Activated naive CD4-positive, alpha-beta T cell treated with anti-CD3 and anti-CD28 coated beads for 36 hours (primary cell): ENCODE measurements around the gene MEIS1. TPM values are rescaled to one million over a fixed set of nuclear protein-coding genes. Genes with fewer than 3 reads are reported as not detected.

Source experiments
- CTCF ChIA-PET: fragments of 350-600 bp; sonication (Branson Sonifier 250); formaldehyde crosslinking; loops from one replicate; lab custom pipeline; 2021; ENCODE audit warnings: antibody characterized with exemption; lab: Charles Lee
- DNase-seq: peaks from one replicate; pipeline ENCODE4 v3.0.0-alpha.2; 2020
- H3K27ac Mint-ChIP-seq: one replicate; pipeline ENCODE4 v1.8.0; 2021; ENCODE audit warnings: mild to moderate bottlenecking, mixed read lengths
- H3K27me3 Mint-ChIP-seq: one replicate; pipeline ENCODE4 v1.8.0; 2021; ENCODE audit warnings: low read depth, mixed read lengths
- H3K36me3 Mint-ChIP-seq: one replicate; pipeline ENCODE4 v1.8.0; 2021; ENCODE audit warnings: low read depth, mixed read lengths
- H3K4me1 Mint-ChIP-seq: one replicate; pipeline ENCODE4 v1.8.0; 2021; ENCODE audit warnings: low read depth, mixed read lengths
- H3K4me3 Mint-ChIP-seq: one replicate; pipeline ENCODE4 v1.8.0; 2021; ENCODE audit warnings: mild to moderate bottlenecking, moderate library complexity, mixed read lengths
- H3K9me3 Mint-ChIP-seq: one replicate; pipeline ENCODE4 v1.8.0; 2021; ENCODE audit warnings: mixed read lengths
- intact Hi-C: fragments of 100-400 bp; cut with micrococcal nuclease; formaldehyde crosslinking; loops from one replicate; pipeline ENCODE4 v1.15.1; 2023
- total RNA-seq, 2 experiments: library from RNA; stranded (reverse); gene quantifications; one replicate each; pipeline ENCODE4 v1.2.3, GENCODE V29; 2021

Gene MEIS1
- total RNA-seq, 2 experiments from 2014 or later: not detected

- H3K27me3 Mint-ChIP-seq: peaks cover 60% of the 10 kb centered on the region
- CTCF ChIA-PET: no interaction called here
- intact Hi-C loops: no loop called here
Observed at GRCh38 chr2:66441581-66442320, 6.8 kb downstream of the MEIS1 start.

DNA sequence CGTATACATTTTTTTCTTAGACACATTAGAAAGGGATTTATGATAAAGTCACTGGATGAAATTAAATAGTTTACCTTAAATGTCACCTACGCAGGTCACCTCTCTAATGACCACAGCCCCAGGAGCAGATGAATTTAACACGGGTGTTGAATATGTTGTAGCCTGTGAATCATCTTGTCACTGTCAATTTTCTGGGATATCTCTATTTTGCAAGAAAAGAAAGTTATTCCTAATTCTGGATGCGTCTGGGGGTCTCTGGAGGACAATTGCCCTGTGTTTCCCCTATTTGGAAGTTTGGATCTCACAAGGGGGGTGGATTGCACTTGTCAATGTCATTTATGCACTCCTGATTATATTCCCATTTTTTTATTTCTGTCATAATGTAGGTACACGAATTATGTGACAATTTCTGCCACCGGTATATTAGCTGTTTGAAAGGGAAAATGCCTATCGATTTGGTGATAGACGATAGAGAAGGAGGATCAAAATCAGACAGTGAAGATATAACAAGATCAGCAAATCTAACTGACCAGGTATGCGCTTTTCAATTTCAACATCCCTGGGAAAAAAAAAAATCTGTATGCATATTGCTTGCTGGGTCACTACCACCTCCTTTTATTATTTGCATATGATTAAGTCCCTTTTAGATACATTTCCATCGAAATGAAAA, 7.7 kb downstream of the MEIS1 start:
- H3K4me1 Mint-ChIP-seq: peaks cover 8% of the 10 kb centered on the region
- no peak overlapping the region for H3K4me3 Mint-ChIP-seq
- H3K9me3 Mint-ChIP-seq: no peaks in the 10 kb centered on the region
- DNase-seq: no peak
- no peaks in the 10 kb centered on the region for H3K36me3 Mint-ChIP-seq
- no peak overlapping the region for H3K27ac Mint-ChIP-seq
- CTCF ChIA-PET: no interaction called here
- intact Hi-C loops: no loop called here
- peaks cover 58% of the 10 kb centered on the region for H3K27me3 Mint-ChIP-seq

More at GRCh38 chr2:66441581-66442320, 6.8 kb downstream of the MEIS1 start:
- Mint-ChIP-seq H3K36me3 (no peaks in the 10 kb centered on the region), H3K27ac (no peak overlapping the region), H3K9me3 (no peaks in the 10 kb centered on the region), H3K4me3 (no peak overlapping the region), H3K4me1 (peaks cover 11% of the 10 kb centered on the region)
- no peak for DNase-seq

- H3K9me3 Mint-ChIP-seq: no peaks in the 10 kb centered on the region
- H3K27ac Mint-ChIP-seq: no peak overlapping the region
- H3K4me3 Mint-ChIP-seq: no peak overlapping the region
- peaks cover 8% of the 10 kb centered on the region for H3K4me1 Mint-ChIP-seq
- no peaks in the 10 kb centered on the region for H3K36me3 Mint-ChIP-seq
- DNase-seq: no peak
- CTCF ChIA-PET: no interaction called here
- intact Hi-C loops: no loop called here
- H3K27me3 Mint-ChIP-seq: peaks cover 54% of the 10 kb centered on the region
Observed at GRCh38 chr2:66443186-66443978, 8.5 kb downstream of the MEIS1 start.

DNA sequence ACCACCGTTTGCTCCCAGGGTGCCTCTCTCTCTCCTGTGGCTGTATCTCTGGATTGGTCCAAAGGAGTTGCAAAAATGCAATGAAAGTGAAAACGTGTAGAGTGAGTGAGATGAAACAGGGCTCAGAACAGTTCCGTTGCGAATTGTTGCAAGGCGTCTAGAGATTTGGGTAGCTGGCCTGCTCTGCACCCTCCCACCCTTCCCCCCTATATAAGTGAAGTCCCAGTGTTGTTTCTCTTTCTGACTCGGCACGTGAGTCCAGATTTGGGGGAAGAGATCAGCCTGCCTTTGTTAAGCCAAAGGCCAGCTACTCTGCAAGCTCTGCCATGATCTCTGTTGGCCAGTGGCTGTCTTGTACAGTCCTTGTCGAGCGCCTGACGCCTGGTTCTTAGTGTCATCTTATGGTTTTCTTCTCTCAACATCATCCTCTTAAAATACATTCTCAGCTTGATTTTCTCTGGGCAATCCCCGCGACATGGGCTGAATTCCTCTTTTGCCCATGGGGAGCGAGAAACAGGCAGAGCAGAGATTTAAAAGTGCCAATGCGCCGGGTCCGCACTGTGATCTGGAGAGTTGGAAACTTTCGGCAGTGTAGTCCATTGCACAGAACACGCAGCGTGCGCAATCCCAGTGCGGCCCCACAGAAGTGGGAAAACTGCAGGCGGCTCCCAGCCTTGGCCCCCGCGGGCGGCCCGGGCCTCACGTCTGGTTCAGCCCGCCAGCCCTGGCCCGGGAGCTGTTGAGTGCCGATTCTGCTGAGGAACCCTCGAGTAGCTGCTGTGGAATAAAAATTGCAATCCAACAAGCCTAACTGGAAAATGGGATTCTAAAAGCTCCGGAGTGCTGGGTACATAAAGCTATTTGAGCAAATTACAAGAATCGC, 9.3 kb downstream of the MEIS1 start:
- H3K4me1 Mint-ChIP-seq: peaks cover 8% of the 10 kb centered on the region
- no peaks in the 10 kb centered on the region for H3K36me3 Mint-ChIP-seq
- intact Hi-C loops: no loop called here
- no peaks in the 10 kb centered on the region for H3K9me3 Mint-ChIP-seq
- DNase-seq: no peak
- no peak overlapping the region for H3K27ac Mint-ChIP-seq
- CTCF ChIA-PET: no interaction called here
- no peak overlapping the region for H3K4me3 Mint-ChIP-seq
- peaks cover 50% of the 10 kb centered on the region for H3K27me3 Mint-ChIP-seq

DNA sequence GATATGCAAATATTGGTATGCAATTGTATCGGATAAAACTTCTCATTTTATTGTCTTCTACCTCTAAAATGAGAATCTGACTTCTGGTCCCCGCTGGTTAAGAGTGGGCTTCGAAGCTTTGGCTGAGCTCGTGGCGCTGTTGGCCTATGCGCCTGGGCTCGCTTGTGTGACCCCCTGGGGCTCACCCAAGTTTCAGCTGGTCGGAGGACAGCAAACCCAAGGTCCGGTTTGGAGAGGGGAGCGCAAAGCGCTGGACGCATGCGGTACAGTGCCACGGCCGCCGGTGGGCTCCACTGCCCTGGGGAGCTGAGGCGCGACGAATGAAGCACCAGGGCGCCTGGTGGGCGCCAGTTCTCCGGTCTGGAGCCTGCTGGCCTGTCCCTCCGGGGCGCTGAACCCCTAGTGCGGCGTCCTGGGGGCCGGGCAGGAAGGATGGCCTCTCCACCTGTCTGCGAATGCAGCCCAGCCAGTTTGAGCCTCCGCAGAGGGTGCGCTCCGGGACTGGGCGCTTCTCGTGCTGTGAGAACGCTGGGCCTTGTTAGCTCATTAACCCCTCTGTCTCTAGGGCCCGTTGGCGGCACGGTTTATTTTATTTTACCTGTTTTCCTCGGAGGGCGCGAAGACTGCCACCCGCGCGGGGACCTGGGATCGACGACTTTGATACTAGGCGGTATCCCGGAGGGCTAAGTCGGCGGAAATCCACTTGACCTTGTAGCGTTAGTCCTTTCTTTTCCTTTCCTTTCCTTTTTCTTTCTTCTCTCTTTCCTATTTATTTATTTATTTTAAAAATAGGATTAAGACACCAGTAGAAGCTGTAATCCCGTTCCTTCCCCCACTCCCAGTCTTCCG, 10.4 kb downstream of the MEIS1 start:
- Mint-ChIP-seq H3K27ac (no peak overlapping the region), H3K9me3 (no peaks in the 10 kb centered on the region), H3K27me3 (peaks cover 39% of the 10 kb centered on the region), H3K4me1 (no peaks in the 10 kb centered on the region), H3K36me3 (no peaks in the 10 kb centered on the region), H3K4me3 (no peak overlapping the region)
- no peak for DNase-seq
- CTCF ChIA-PET: no interaction called here
- intact Hi-C loops: no loop called here

GRCh38 chr2:66445925-66446871, 11.3 kb downstream of the MEIS1 start:
- H3K4me1 Mint-ChIP-seq: no peaks in the 10 kb centered on the region
- no peaks in the 10 kb centered on the region for H3K9me3 Mint-ChIP-seq
- no peaks in the 10 kb centered on the region for H3K36me3 Mint-ChIP-seq
- no peak overlapping the region for H3K4me3 Mint-ChIP-seq
- DNase-seq: no peak
- no peak overlapping the region for H3K27ac Mint-ChIP-seq
- H3K27me3 Mint-ChIP-seq: peaks cover 32% of the 10 kb centered on the region
- CTCF ChIA-PET: no interaction called here
- intact Hi-C loops: no loop called here

DNA sequence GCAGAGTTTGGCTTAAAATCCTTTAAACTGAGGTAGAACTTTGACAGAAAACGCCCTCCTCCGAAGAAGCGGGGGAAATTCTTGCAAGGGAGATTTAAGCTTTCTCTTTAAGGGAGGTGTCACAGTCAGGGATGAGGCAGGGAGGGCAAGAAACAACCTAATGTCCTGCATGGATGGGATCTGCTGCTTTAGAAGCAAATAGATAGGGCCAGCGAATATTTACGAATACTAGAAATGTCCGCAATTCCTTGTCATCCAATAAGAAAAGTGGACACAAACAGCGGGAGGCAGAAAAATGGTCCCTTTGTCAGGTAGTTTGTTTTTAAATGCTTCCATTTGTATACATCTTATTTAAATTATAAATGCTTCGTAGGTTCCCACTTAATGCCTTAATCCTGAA, 12.0 kb downstream of the MEIS1 start:
- DNase-seq: no peak
- H3K27ac Mint-ChIP-seq: no peak overlapping the region
- H3K4me3 Mint-ChIP-seq: no peak overlapping the region
- peaks cover 25% of the 10 kb centered on the region for H3K27me3 Mint-ChIP-seq
- no peaks in the 10 kb centered on the region for H3K4me1 Mint-ChIP-seq
- CTCF ChIA-PET: no interaction called here
- intact Hi-C loops: no loop called here
- H3K9me3 Mint-ChIP-seq: no peaks in the 10 kb centered on the region
- H3K36me3 Mint-ChIP-seq: no peaks in the 10 kb centered on the region

GRCh38 chr2:66447677-66448076, 12.8 kb downstream of the MEIS1 start:
- CTCF ChIA-PET: no interaction called here
- Mint-ChIP-seq H3K36me3 (no peaks in the 10 kb centered on the region), H3K4me1 (no peaks in the 10 kb centered on the region), H3K4me3 (no peak overlapping the region), H3K9me3 (no peaks in the 10 kb centered on the region), H3K27me3 (peaks cover 23% of the 10 kb centered on the region), H3K27ac (no peak overlapping the region)
- intact Hi-C loops: no loop called here
- no peak for DNase-seq

- Mint-ChIP-seq H3K9me3 (no peaks in the 10 kb centered on the region), H3K4me1 (no peaks in the 10 kb centered on the region), H3K27me3 (peaks cover 24% of the 10 kb centered on the region), H3K4me3 (no peak overlapping the region), H3K36me3 (no peaks in the 10 kb centered on the region), H3K27ac (no peak overlapping the region)
- intact Hi-C loops: no loop called here
- CTCF ChIA-PET: no interaction called here
- no peak for DNase-seq
Observed at GRCh38 chr2:66448136-66448991, 13.4 kb downstream of the MEIS1 start.

- no peaks in the 10 kb centered on the region for H3K4me1 Mint-ChIP-seq
- no peaks in the 10 kb centered on the region for H3K36me3 Mint-ChIP-seq
- H3K9me3 Mint-ChIP-seq: no peaks in the 10 kb centered on the region
- H3K27ac Mint-ChIP-seq: no peak overlapping the region
- no peak overlapping the region for H3K4me3 Mint-ChIP-seq
- CTCF ChIA-PET: no interaction called here
- intact Hi-C loops: no loop called here
- no peak for DNase-seq
- H3K27me3 Mint-ChIP-seq: peaks cover 8% of the 10 kb centered on the region
Observed at GRCh38 chr2:66452214-66452613, 17.3 kb downstream of the MEIS1 start.
